A673 (cell line): Measurements from ENCODE around the gene COL5A1. TPM values are rescaled to one million over a fixed set of nuclear protein-coding genes. Genes with fewer than 3 reads are reported as not detected.

Experiments
- BruUV-seq: library from RNA; stranded (reverse); fragments of 400-500 nt; replicated peaks from 2 replicates; lab custom pipeline; 2021; lab: Mats Ljungman, UMichigan
- CTCF ChIA-PET: fragments of 300-600 bp; sonication (Branson Sonifier 250); formaldehyde crosslinking; loops from one replicate; lab custom pipeline; 2022; ENCODE audit warnings: antibody characterized with exemption; lab: Charles Lee
- POLR2A ChIA-PET: fragments of 300-600 bp; sonication (Branson Sonifier 250); formaldehyde crosslinking; loops from one replicate; lab custom pipeline; 2022; ENCODE audit warnings: antibody characterized with exemption; ENCODE audit not compliant: low non-redundant PET; lab: Charles Lee
- DNase-seq: peaks from one replicate; pipeline ENCODE4 v3.0.0-alpha.2; 2015; ENCODE audit warnings: low spot score
- H3K27ac ChIP-seq: fragments of 200-600 bp; sonication (generic); 2 replicates; pipeline ENCODE4 v1.5.1; 2016; ENCODE audit warnings: mixed run types, low read depth, mild to moderate bottlenecking, mixed read lengths, antibody characterized with exemption, low read length; ENCODE audit not compliant: poor library complexity, severe bottlenecking
- H3K27me3 ChIP-seq: fragments of 200-600 bp; sonication (generic); replicated peaks from 2 replicates; pipeline ENCODE4 v1.6.1; 2017; ENCODE audit warnings: mixed run types, low read depth, mild to moderate bottlenecking, mixed read lengths, antibody characterized with exemption, low read length; ENCODE audit not compliant: insufficient read depth, poor library complexity
- H3K36me3 ChIP-seq: fragments of 200-600 bp; sonication (generic); 2 replicates; pipeline ENCODE4 v1.6.1; 2016; ENCODE audit warnings: mixed run types, mild to moderate bottlenecking, mixed read lengths, antibody characterized with exemption, low read length; ENCODE audit not compliant: insufficient read depth, poor library complexity, severe bottlenecking
- H3K4me1 ChIP-seq: fragments of 200-600 bp; sonication (generic); 2 replicates; pipeline ENCODE4 v1.6.1; 2017; ENCODE audit warnings: mixed run types, mild to moderate bottlenecking, mixed read lengths, antibody characterized with exemption, low read length; ENCODE audit not compliant: insufficient read depth, poor library complexity, severe bottlenecking
- H3K4me3 ChIP-seq: fragments of 200-600 bp; sonication (generic); 2 replicates; pipeline ENCODE4 v1.5.1; 2016; ENCODE audit warnings: low read depth, mixed run types, mild to moderate bottlenecking, mixed read lengths, low read length; ENCODE audit not compliant: poor library complexity, severe bottlenecking
- H3K9me3 ChIP-seq: fragments of 200-600 bp; sonication (generic); 2 replicates; pipeline ENCODE4 v1.6.1; 2016; ENCODE audit warnings: mixed run types, low read depth, mild to moderate bottlenecking, mixed read lengths, antibody characterized with exemption, low read length; ENCODE audit not compliant: poor library complexity, severe bottlenecking
- EZH2 ChIP-seq: fragments of 200-600 bp; sonication (generic); IDR thresholded peaks from 2 replicates; pipeline ENCODE4 v1.6.1; 2017; ENCODE audit warnings: borderline replicate concordance, low read depth, mild to moderate bottlenecking, mixed read lengths, antibody characterized with exemption, low read length; ENCODE audit not compliant: poor library complexity, severe bottlenecking
- intact Hi-C: fragments of 100-400 bp; cut with micrococcal nuclease; formaldehyde crosslinking; loops from one replicate; pipeline ENCODE4 v1.10.0; 2022; ENCODE audit not compliant: unreplicated experiment
- total RNA-seq: library from RNA; stranded (reverse); gene quantifications from 2 replicates; pipeline ENCODE4 v1.2.3, GENCODE V29; 2021
- TF ChIP-seq, protein P1 (sequence below): fragments of 300-800, 200-600 bp; sonication (generic); conservative IDR thresholded peaks from 2 replicates; pipeline ENCODE4 v1.5.1; 2017; ENCODE audit warnings: low read depth, mild to moderate bottlenecking, antibody characterized with exemption, low read length, moderate library complexity, mixed read lengths

Gene COL5A1
- total RNA-seq, 1 experiment from 2014 or later = 33.6 TPM

DNA sequence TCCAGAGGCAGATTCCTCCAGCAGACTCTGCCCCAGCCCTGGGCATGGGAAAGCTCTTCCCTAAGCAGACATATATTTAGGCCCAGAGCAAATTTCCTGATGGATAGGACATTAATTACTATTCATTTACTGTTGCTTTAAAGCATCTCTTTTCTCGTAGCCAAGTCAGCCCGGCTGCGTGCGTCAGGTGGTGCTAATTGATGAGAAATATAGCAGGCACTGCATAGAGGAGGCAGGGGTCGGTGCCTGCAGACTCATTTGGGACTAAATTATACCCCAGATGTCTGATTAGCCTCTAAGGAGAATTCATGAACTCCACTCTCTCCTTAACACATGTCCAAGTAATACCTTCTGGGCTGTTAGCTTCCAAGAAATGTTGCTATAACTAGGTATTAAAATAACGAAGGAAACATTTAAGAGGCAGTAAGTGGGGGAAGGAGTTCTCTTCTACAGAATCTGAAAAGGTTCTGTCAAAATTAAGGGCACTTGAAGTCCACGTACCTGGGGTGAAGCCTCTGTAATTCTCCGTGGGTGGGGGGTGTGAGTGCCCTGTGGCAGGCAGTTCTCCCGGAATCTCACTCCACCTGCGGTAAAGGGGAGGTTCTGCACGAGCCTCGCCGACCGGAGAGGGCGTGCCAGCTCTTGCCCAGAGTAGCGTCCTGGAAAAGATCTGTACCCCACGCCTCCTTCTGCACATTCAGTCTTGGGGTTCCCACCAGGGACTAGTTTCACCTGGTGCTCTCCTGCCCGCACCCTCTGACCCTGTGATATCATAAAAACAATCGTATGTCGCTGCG lies 123.1 kb downstream of the COL5A1 start:
- POLR2A ChIA-PET = no interaction called here
- no peak overlapping the region for H3K4me3 ChIP-seq
- no peaks in the 10 kb centered on the region for H3K9me3 ChIP-seq
- intact Hi-C loops = no loop called here
- no TSS peak for BruUV-seq
- DNase-seq = no peak
- no peaks in the 10 kb centered on the region for H3K4me1 ChIP-seq
- no peak overlapping the region for H3K27ac ChIP-seq
- CTCF ChIA-PET = no interaction called here
- no peak for TF ChIP-seq EZH2
- TF ChIP-seq, protein P1, sequence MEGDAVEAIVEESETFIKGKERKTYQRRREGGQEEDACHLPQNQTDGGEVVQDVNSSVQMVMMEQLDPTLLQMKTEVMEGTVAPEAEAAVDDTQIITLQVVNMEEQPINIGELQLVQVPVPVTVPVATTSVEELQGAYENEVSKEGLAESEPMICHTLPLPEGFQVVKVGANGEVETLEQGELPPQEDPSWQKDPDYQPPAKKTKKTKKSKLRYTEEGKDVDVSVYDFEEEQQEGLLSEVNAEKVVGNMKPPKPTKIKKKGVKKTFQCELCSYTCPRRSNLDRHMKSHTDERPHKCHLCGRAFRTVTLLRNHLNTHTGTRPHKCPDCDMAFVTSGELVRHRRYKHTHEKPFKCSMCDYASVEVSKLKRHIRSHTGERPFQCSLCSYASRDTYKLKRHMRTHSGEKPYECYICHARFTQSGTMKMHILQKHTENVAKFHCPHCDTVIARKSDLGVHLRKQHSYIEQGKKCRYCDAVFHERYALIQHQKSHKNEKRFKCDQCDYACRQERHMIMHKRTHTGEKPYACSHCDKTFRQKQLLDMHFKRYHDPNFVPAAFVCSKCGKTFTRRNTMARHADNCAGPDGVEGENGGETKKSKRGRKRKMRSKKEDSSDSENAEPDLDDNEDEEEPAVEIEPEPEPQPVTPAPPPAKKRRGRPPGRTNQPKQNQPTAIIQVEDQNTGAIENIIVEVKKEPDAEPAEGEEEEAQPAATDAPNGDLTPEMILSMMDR = no peak
- H3K36me3 ChIP-seq = no peaks in the 10 kb centered on the region
- H3K27me3 ChIP-seq = no peaks in the 10 kb centered on the region

DNA sequence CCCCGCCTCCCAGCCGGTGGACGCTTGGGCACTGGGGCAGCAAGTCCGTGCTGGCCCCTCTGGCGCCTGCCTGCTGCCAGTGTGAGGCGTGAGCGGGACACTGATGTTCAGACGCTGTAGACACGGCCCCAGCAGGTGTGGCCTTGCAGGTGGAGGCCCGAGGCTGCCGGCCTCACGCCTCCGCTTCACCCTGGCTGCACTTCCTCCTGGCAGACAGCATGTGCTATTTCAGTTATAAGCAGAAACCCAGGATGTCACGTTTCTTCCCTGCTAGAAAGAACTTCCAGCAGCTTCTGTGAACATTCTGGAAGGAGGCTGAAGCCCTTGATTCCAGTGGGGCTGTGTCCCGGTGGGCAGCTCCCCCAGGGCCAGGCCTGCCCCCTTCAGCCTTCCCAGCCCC lies 124.2 kb downstream of the COL5A1 start:
- ChIA-PET CTCF (no interaction called here), POLR2A (no interaction called here)
- no peaks in the 10 kb centered on the region for H3K27me3 ChIP-seq
- H3K27ac ChIP-seq = no peak overlapping the region
- no TSS peak for BruUV-seq
- DNase-seq = no peak
- H3K4me1 ChIP-seq = no peaks in the 10 kb centered on the region
- H3K4me3 ChIP-seq = no peak overlapping the region
- TF ChIP-seq EZH2 = no peak
- TF ChIP-seq, protein P1 = no peak
- H3K36me3 ChIP-seq = no peaks in the 10 kb centered on the region
- no peaks in the 10 kb centered on the region for H3K9me3 ChIP-seq
- intact Hi-C loops = no loop called here

DNA sequence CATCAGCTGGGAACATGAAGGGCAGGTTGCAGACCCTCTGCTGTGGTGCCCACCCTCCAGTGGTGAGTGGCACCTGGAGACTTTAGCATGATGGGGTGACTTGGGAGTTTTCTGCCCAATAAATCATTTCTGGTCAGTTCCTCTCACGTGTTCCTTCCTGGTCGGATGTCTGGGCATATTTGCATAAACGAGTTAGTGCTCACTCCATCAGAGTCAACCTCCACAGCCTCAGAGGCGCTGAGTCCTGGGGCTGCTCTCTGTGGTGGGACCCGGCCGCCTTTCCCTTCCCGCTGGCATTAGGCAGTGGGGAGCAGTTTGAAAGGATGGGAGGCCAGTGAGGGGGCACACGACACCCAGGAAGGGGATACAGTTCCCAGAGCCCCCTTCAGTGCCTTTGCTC lies 125.0 kb downstream of the COL5A1 start:
- DNase-seq = no peak
- intact Hi-C loops = no loop called here
- BruUV-seq = no TSS peak
- no peaks in the 10 kb centered on the region for H3K27me3 ChIP-seq
- ChIA-PET POLR2A (no interaction called here), CTCF (no interaction called here)
- no peak overlapping the region for H3K4me3 ChIP-seq
- no peaks in the 10 kb centered on the region for H3K4me1 ChIP-seq
- no peak overlapping the region for H3K27ac ChIP-seq
- no peaks in the 10 kb centered on the region for H3K9me3 ChIP-seq
- H3K36me3 ChIP-seq = no peaks in the 10 kb centered on the region
- TF ChIP-seq, protein P1 = no peak
- TF ChIP-seq EZH2 = no peak
